Heart left ventricle (tissue), 16 donors: ENCODE measurements around the gene PEAK1. TPM values are rescaled to one million over a fixed set of nuclear protein-coding genes. Genes with fewer than 3 reads are reported as not detected.
A peak's percentile ranks its signal among the peaks of the same experiment; 100 is the strongest.

ENCODE experiments used
- ATAC-seq, 4 donors: fragments of 200-7000 bp; cut with Tn5 transposase; one replicate each; pipeline ENCODE4 v1.9.1; 2020 to 2022; ENCODE audit warnings: moderate library complexity in 4 of 4, mild to moderate bottlenecking in 3 of 4, moderate number of reproducible peaks in 1 of 4
- DNase-seq, 5 donors: peaks; one replicate each; pipeline ENCODE4 v3.0.0-alpha.2; 2020
- H3K27ac ChIP-seq, 12 donors: fragments of 200-600 bp; sonication (generic) in 4 of 12; one replicate each; pipeline versions ENCODE4 v1.5.0 to v1.8.0; 2016 to 2022; ENCODE audit warnings: mild to moderate bottlenecking in 2 of 12
- H3K27me3 ChIP-seq, 9 donors: fragments of 200-600 bp; sonication (generic) in 2 of 9; one replicate each; pipeline versions ENCODE4 v1.5.1 to v1.8.0; 2016 to 2022; ENCODE audit warnings: mild to moderate bottlenecking in 3 of 9
- H3K36me3 ChIP-seq, 9 donors: fragments of 200-600 bp; sonication (generic) in 2 of 9; one replicate each; pipeline versions ENCODE4 v1.5.0 to v1.8.0; 2018 to 2022; ENCODE audit warnings: mild to moderate bottlenecking in 2 of 9
- H3K4me1 ChIP-seq, 12 donors: fragments of 200-600 bp; sonication (generic) in 4 of 12; one replicate each; pipeline versions ENCODE4 v1.5.0 to v1.8.0; 2016 to 2022; ENCODE audit warnings: mild to moderate bottlenecking in 3 of 12
- H3K4me3 ChIP-seq, 12 donors: fragments of 200-600 bp; sonication (generic) in 4 of 12; one replicate each; pipeline versions ENCODE4 v1.5.0 to v1.8.0; 2017 to 2022; ENCODE audit warnings: mild to moderate bottlenecking in 9 of 12, moderate library complexity in 4 of 12
- H3K9me3 ChIP-seq, 12 donors: fragments of 200-600 bp; sonication (generic) in 4 of 12; one replicate each; pipeline versions ENCODE4 v1.5.0 to v1.8.0; 2016 to 2022; ENCODE audit warnings: mild to moderate bottlenecking in 1 of 12
- CTCF ChIP-seq, 12 donors: fragments of 200-600 bp; sonication (generic) in 4 of 12; IDR thresholded peaks; one replicate each; pipeline versions ENCODE4 v1.5.0 to v1.8.0; 2018 to 2022; ENCODE audit warnings: antibody characterized with exemption in 12 of 12, mild to moderate bottlenecking in 5 of 12
- POLR2A ChIP-seq, 2 donors: fragments of 450-650 bp; IDR thresholded peaks; one replicate each; pipeline ENCODE4 v1.6.1; 2017; ENCODE audit warnings: antibody characterized with exemption in 2 of 2, mild to moderate bottlenecking in 2 of 2, moderate library complexity in 2 of 2
- WGBS, 4 donors: extraction: QIAGEN DNeasy Blood & Tissue Kit in 2 of 4; methylation state at CpG; one replicate each; pipeline versions ENCODE4 v1.1.5 to v1.1.7; 2013 to 2018; 5-methylcytosine and 5-hydroxymethylcytosine counted together
- intact Hi-C, 10 donors: fragments of 100-400 bp; cut with DNase I; formaldehyde crosslinking; loops; one replicate each; pipeline versions ENCODE4 v1.11.1 to v1.14.2; 2022
- polyA plus RNA-seq, 2 donors: library from polyadenylated mRNA; stranded (reverse); fragments of 200-250 nt; gene quantifications; one replicate each; pipeline ENCODE4 v1.2.3, GENCODE V29; 2013
- total RNA-seq, 9 donors: library from RNA; depleted of rRNA in 2 of 9; stranded (reverse); fragments of >200 nt in 2 of 9; fragmentation: NEBNext Ultra II Directional in 3 of 9; extraction: Animal tissue kit (Norgen Biotek cat#: 25700) in 3 of 9; gene quantifications; one replicate each; pipeline versions ENCODE4 v1.1.0 to v1.2.4, GENCODE V29; 2016 to 2023
- donor health status: ischemic (EF 13 %, LVEDD 7.1; RV severe dilation, severe dysfunction).
- donor health status: healthy with polysubstance abuse.
- donor health status: DM: no; HTN: yes; CAD: no.
- donor health status: DM: no; HTN: no; CAD: no.
- donor health status: ischemic (EF 25% LVEDD 6.9; RV normal size, moderate dysfunction).
- donor health status: ischemic (EF 25% LVEDD 5.7; RV mildly dilated, moderate dysfunction).
- donor health status: healthy.
- donor health status: DM: yes; HTN: yes; CAD: no.
- donor health status: ischemic (EF 35%, LVEDD 5.7; RV mildly dilated, moderate dysfunction).
- donor health status: nonischemic (EF 11% LVEDD 7.7; RV severe dilation, severe dysfunction).
- donor health status: DM: yes; HTN: yes; CAD: no.
- donor health status: PGD.
- donor health status: ischemic (EF 29% LVEDD 5.4; RV normal size, mild dysfunction).
- donor health status: nonischemic (EF 23%, LVEDD 6.1; RV moderate dilation, normal function).

The PEAK1 gene
- total and polyA plus RNA-seq, 11 donors, result 12.8 to 139 (median 86.3) TPM

GRCh38 chr15:77235566-77235965, 184.3 kb downstream of the PEAK1 start:
- Histone ChIP-seq H3K27me3 (no peaks in the 10 kb centered on the region), H3K36me3 (peaks cover 0 to 29% (median 12%) of the 10 kb centered on the region in 9 donors), H3K4me1 (no peaks in the 10 kb centered on the region), H3K27ac (no peak overlapping the region), H3K4me3 (no peak overlapping the region), H3K9me3 (no peaks in the 10 kb centered on the region)
- TF ChIP-seq POLR2A (IDR thresholded peaks at IDR 0.05), result no peak
- TF ChIP-seq CTCF (IDR thresholded peaks at IDR 0.05), result no peak
- intact Hi-C loops, result loop anchor here in 1 of 10 donors (2.0 kb wide), 1 partner anchor 17 kb away; no protein-coding TSS in a partner anchor
- ATAC-seq, result no peak
- WGBS, 4 donors, result 93 to 100% (median 96%) methylated on average over 2 of the region's 2 CpGs
- DNase-seq, result no peak

GRCh38 chr15:77228828-77229227, 191.1 kb downstream of the PEAK1 start:
- TF ChIP-seq POLR2A (IDR thresholded peaks at IDR 0.05), result no peak
- TF ChIP-seq CTCF (IDR thresholded peaks at IDR 0.05), result no peak
- H3K36me3 ChIP-seq, result peaks cover 0 to 8% (median 0%) of the 10 kb centered on the region in 9 donors
- H3K27me3 ChIP-seq, result no peaks in the 10 kb centered on the region
- H3K27ac ChIP-seq, result no peak overlapping the region
- ATAC-seq (no peak), DNase-seq (no peak)
- intact Hi-C loops, result loop anchor here in 1 of 10 donors (10.0 kb wide), 1 partner anchor 186 kb away; no protein-coding TSS in a partner anchor
- no peaks in the 10 kb centered on the region for H3K9me3 ChIP-seq
- H3K4me3 ChIP-seq, result no peak overlapping the region
- peaks cover 0 to 28% (median 13%) of the 10 kb centered on the region in 12 donors for H3K4me1 ChIP-seq

- WGBS, 4 donors, result 43 to 53% (median 47%) methylated on average over 2 of the region's 2 CpGs
- H3K27me3 ChIP-seq, result no peaks in the 10 kb centered on the region
- H3K36me3 ChIP-seq, result no peaks in the 10 kb centered on the region
- ATAC-seq (no peak), DNase-seq (no peak)
- TF ChIP-seq POLR2A (IDR thresholded peaks at IDR 0.05) (no peak), CTCF (IDR thresholded peaks at IDR 0.05) (no peak)
- peak overlapping the region in 3 of 12 donors; percentile 1 to 29 (median 14) for H3K27ac ChIP-seq
- no peaks in the 10 kb centered on the region for H3K9me3 ChIP-seq
- no peak overlapping the region for H3K4me3 ChIP-seq
- intact Hi-C loops, result loop anchor here in 1 of 10 donors (10.0 kb wide), 1 partner anchor 188 kb away; no protein-coding TSS in a partner anchor
- peaks cover 0 to 45% (median 18%) of the 10 kb centered on the region in 12 donors for H3K4me1 ChIP-seq
Measured at GRCh38 chr15:77226652-77227051, 193.3 kb downstream of the PEAK1 start.

- Histone ChIP-seq H3K27ac (no peak overlapping the region), H3K4me1 (peaks cover 0 to 51% (median 18%) of the 10 kb centered on the region in 12 donors), H3K27me3 (no peaks in the 10 kb centered on the region), H3K9me3 (no peaks in the 10 kb centered on the region), H3K4me3 (no peak overlapping the region), H3K36me3 (no peaks in the 10 kb centered on the region)
- WGBS, 4 donors, result 89 to 95% (median 92%) methylated on average over 4 of the region's 4 CpGs
- DNase-seq (no peak), ATAC-seq (no peak)
- intact Hi-C loops, result loop anchor here in 1 of 10 donors (10.0 kb wide), 1 partner anchor 189 kb away; no protein-coding TSS in a partner anchor
- TF ChIP-seq CTCF (IDR thresholded peaks at IDR 0.05), result no peak
- TF ChIP-seq POLR2A (IDR thresholded peaks at IDR 0.05), result no peak
Measured at GRCh38 chr15:77225646-77226045, 194.3 kb downstream of the PEAK1 start.
